ENCODE measurements around the gene GPR26.
A peak's percentile ranks its signal among the peaks of the same experiment; 100 is the strongest.

Gene GPR26, protein sequence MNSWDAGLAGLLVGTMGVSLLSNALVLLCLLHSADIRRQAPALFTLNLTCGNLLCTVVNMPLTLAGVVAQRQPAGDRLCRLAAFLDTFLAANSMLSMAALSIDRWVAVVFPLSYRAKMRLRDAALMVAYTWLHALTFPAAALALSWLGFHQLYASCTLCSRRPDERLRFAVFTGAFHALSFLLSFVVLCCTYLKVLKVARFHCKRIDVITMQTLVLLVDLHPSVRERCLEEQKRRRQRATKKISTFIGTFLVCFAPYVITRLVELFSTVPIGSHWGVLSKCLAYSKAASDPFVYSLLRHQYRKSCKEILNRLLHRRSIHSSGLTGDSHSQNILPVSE

DNA sequence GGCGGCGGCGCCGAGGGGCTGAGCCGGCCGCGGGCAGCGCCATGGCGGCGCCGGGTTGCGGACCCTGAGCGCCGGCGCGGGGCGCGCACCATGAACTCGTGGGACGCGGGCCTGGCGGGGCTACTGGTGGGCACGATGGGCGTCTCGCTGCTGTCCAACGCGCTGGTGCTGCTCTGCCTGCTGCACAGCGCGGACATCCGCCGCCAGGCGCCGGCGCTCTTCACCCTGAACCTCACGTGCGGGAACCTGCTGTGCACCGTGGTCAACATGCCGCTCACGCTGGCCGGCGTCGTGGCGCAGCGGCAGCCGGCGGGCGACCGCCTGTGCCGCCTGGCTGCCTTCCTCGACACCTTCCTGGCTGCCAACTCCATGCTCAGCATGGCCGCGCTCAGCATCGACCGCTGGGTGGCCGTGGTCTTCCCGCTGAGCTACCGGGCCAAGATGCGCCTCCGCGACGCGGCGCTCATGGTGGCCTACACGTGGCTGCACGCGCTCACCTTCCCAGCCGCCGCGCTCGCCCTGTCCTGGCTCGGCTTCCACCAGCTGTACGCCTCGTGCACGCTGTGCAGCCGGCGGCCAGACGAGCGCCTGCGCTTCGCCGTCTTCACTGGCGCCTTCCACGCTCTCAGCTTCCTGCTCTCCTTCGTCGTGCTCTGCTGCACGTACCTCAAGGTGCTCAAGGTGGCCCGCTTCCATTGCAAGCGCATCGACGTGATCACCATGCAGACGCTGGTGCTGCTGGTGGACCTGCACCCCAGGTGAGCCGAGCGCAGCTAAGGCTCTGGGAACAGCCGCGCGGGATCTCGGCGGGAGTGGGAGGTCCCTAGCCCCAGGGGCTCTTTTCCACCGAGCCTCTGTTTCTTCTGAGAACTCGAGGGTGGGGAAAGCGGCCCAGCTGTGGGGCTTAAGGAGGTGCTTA lies at the start of gene GPR26:
TSS of gene GPR26 (plus strand) at position 38 of the 919 bp plus-strand sequence. CDS start at position 91, 53 bp downstream.
- DNase-seq (ENCODE audit: low spot score) = no peak

DNA sequence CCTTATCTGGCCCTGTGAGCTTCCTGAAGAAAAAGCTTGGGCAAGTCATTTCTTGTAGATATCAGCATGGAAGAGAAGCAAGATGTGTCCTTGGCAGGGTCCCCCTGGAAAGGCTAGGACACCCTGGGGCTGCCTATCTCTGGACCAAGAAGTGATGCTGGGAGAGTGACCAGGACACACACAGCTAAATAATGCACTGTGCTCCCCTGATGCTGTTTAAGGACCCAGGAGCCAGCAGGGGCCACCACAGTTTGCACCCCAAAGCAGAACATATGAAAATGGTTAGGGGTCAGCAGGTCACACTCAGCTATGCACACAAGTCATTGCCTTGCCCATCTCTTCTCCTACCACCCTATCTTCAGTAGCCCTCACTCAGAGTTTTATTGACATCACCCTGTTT lies 47.9 kb upstream of the GPR26 start:
- no peak for DNase-seq (ENCODE audit: low spot score)

DNA sequence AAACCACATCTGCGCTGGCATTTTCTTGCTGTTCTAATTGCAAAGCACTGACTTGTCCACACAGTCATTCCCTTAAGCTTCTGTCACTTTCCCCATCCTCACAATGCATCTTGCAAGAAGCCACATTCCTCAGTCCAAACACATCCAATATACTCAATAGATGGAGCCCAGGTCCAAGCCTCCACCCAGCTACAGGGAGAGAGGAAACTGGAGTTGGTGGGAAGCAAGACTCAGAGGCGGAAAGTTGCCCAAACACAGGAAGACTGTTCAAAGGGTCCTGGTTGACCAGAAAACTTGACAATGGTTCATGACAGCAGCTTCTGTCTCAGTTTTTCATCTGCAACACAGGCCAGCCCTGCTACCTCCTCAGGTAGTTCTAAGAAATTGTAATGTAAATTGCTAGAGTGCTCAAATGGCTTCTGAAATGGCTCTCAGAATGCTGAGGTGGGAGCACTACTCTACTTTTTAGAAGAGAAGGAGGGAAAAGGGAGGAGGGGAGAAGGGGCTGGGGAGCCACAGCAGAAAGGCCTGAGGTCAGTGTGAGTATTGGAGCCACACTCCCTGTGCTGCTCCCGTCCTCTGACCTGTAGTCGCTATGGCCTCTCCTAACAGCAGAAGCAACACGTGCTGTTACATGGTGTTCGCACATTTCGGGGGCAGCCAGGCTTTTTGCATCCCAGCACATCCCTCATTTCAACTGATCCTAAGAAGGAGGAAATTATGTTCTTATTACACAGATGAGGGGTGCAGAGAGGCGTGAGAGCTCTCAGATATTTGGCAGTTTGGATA lies 46.9 kb upstream of the GPR26 start:
- DNase-seq (ENCODE audit: low spot score) = no peak

DNA sequence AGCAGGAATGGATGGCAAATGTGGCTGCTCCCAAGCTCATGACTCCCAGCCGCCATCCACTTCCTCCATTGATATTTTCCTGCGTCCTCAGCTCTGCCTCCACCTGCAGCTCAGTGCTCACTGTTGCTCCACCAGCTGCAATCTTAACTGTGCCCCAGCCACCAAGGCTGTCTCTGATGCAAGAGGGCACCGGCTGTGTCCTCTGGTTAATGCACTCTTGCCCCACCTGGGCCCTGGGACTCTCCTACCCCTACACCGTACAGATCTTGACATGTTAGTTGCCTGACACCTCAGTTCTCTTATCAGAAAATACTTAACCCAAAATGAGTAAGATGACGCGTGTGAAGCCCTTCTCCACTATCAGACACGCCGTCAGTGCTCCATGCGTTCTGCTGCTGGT lies 45.5 kb upstream of the GPR26 start:
- DNase-seq (ENCODE audit: low spot score) = no peak

DNA sequence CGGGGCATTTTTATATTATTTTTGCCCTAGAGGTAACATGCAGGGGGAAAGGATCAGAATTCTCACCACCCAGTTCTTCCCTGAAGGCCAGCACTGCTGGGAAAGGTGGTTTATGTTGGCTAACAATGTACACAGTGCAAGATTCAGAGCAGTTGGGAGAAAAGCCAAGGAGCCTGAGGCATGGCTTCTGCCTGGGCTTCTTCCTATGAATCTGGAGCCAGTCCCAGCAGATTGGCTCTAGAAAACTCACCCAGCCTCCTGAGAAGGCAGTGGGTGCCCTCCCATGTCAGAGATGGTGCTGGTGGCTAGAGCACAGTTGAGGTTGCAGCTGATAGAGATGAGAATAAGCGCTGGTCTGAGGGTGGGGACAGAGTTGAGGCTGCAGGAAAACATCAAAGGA lies 44.7 kb upstream of the GPR26 start:
- DNase-seq (ENCODE audit: low spot score) = no peak

DNA sequence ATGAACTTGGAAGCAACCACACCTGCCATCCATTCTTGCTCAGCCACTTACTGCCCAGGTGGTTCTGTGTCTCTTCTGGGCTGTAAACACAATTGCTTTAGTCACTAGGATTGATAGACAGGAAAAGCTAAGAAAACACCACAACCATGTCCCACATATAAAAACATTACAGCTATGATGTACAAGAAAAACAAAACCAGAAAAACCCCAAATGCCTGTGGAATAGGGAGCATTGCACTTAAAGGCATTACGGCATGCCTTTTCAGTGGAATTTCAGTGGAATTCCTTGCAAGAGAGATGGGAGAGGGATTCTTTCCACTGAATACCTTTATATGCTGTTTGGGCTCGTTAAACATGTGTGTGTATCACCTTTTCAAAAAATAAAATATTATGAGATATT lies 44.2 kb upstream of the GPR26 start:
- DNase-seq (ENCODE audit: low spot score) = no peak

DNA sequence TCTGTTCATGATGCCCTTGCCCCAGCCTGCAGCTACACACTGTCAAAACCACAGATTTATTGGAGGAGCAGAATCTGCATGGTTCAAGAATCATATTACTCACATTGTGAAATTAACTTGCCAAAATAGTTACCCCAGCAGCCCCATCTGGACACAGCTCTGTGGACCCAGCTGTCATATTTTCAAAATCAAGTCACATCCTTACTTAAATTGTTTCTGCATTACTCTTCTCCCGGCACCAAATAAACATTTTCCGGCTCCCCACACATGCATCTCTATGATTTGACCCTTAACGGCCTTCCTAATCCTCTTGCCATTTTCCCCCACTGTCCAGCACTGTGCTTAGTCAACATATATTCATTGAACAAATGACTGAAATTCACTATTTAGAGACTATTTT lies 43.8 kb upstream of the GPR26 start:
- no peak for DNase-seq (ENCODE audit: low spot score)

DNA sequence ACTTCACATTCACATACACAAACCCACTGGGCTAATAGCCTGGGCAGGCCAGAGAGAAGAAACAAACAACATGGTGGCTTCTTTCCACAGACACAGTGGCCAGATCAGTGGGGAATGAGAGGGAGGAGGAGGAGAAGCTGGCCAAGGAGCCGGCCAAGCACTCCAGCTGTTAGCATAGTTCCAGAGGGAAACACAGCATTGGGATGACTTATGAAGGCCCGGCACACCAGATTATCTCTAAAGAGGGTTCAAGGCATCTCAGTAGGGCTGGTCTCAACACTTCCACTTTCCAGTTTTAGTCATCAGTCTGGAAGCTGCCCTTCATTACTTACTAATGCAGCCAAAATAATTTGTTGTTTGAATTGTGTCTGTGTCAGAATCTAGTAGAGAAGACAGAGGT lies 42.1 kb upstream of the GPR26 start:
- no peak for DNase-seq (ENCODE audit: low spot score)

DNA sequence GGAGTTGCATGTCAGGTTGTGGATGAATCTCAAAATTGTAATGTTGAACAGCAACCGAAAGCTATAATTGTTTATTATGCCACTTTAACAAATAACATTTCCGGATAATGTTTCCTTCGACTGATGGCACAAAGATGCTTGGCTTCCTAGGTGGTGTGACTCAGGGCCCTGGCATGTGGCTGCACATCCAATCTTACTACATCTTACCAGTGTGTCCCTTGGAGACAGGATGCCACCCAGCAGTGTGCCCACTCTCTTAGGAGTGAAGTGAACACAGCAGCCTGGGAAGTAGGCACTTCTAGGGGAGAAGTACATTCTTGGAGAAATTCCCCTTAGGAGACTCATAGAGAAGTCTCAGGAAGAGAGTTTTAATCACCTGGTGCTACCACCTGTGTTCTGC lies 33.0 kb upstream of the GPR26 start:
- DNase-seq (ENCODE audit: low spot score) = no peak

DNA sequence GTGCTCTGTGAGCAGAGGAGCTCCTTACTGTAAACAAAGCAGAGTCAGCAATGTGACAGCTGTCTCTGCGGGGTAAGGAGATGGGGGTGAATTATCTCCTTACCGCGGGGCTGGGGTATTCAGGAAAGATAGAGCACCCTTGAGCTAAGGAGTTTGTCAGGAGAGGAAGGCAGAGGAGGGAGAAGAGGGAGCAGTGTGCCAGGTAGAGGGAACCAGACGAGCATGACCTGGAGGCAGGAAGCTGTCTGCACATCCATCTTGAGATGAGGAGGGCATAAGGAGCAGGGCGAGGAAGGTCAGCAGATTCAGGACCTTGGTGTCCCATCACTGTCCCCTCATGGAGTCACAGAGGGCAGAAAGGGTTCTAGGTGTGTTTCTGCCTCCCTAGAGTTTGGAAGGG lies 32.5 kb upstream of the GPR26 start:
- no peak for DNase-seq (ENCODE audit: low spot score)

DNA sequence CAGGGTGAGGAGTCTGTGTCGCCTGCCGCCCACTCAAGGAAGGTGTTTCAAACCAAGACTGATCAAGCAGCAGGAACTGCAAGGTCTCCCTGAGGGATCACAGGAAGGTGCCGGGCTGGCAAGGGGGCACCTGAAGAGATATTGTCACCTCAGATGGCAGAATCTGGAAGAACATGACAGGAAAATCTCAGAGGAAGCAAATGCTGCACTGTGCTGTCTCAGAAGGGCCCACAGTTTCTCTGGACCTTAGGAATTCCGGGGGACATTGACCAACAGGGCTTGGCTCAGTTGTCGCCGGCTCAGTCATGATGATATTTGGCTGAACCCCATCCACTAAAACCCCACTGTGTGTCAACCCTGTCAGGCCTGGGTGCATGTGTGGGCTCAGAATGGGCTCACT lies 31.9 kb upstream of the GPR26 start:
- DNase-seq (ENCODE audit: low spot score) = no peak

DNA sequence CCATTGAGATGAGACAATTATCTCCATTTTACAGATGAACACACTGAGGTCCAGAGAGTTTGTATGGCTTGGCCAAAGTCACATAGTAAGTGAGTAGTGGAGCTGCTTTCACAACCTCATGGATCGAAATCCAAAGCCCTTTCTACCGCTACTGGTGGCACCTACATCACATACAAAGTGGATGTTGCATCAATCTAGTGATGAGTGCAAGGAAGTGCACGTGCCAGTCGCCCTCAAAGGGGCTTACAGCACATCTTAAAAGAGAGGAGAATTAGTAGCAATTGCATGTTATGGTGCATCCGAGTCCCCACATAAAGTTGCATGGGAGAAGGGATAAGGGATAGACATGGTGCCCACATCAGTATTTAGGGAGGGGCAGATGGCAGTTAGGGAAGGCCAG lies 31.0 kb upstream of the GPR26 start:
- no peak for DNase-seq (ENCODE audit: low spot score)

DNA sequence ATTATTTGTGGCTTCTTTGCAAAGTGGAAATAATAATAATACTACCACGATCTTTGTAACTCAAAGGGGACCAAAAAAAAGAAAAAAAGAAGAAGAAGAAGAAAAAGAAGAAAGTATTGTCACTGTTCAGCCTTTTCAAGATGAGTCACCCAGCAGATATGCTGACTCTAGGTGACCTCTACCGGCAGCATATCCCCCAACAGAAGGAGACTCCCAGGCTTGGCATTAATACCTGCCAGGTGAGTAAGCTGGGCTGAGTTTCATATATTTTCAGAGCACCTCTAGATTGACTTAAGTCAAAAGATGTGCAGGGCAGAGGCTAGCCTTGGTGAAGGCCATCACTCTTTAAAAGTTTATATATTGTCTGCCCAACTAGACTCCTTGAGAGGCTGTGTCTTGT lies 30.4 kb upstream of the GPR26 start:
- DNase-seq (ENCODE audit: low spot score) = no peak

DNA sequence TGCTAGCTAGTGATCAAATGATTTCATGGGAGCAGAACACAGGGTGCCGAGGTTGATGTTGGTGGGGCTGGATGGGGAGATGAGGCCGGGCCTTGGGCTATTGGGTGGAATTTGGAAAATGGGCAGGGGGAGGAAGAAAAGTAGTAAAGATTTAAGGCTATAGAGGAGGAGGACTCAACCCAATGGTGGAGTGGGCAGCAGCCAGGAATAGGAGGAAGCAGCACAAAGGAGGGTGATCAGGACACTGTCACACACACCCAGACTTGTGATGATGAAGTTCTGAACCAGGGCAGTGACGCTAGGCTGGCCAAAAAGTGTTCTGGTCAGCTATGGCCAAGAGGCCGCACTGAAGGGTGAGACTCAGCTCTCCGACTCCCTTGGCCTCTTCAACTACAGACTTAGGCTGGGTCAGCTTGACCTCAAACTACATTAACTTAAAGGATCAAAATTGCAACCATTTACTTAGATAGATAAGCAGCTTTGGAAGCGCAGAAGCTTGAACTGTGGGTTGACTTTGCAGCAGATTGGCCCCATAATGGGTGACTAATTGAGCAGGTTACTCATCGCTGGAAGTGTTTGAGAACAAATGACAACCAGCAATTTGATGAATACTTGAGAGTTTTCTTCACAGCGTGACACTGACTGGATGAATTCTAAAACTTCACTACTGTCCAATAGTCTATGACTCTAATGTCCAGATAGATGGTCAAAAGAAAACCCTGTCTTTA lies 29.4 kb upstream of the GPR26 start:
- peak; percentile 25 for DNase-seq (ENCODE audit: low spot score)

DNA sequence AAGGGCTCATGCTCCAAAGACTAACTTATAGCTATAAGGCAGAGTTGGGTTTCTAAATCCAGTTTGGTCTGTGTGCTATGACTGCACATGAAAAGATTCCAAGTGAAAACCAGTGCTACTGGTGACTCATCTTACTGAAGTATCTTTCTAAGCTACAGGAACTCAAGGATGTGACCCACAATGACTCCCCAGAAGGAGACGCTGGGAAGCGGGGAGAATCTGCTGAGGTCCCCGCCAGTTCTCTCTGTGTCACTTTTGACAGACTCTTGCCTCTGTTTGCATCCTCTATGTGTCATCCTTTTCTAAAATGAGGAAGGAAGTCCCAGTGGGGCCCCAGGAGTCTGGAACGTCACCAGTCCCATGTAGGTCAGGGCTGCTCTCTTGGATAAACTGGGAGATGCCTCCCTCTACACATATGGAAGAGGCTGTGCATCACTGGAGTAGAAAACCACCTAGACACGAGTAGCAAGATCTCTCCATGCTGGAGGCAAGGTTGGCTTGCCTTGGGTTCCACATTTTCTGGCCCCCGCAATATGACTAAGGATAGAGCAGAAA lies 28.8 kb upstream of the GPR26 start:
- DNase-seq (ENCODE audit: low spot score) = peak; percentile 70

DNA sequence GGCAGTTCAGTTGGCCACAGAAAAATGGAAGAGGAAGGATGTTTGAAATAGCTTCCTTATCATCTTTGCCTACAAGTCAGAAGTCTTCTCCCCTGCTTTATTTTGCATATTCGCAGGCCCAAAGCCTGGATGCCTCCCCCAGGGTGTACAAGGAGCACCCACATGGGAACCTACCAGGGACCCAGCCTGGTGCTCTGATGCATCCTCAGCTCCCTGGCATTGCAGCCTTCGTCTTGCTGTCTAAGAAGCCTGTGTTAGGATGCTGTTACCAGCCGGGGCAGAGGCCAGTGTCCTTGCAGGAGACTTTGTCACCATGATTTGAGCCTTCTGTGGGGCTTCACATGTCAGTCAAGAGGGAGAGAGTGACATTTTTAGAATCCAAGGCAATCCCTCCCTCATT lies 27.0 kb upstream of the GPR26 start:
- no peak for DNase-seq (ENCODE audit: low spot score)

DNA sequence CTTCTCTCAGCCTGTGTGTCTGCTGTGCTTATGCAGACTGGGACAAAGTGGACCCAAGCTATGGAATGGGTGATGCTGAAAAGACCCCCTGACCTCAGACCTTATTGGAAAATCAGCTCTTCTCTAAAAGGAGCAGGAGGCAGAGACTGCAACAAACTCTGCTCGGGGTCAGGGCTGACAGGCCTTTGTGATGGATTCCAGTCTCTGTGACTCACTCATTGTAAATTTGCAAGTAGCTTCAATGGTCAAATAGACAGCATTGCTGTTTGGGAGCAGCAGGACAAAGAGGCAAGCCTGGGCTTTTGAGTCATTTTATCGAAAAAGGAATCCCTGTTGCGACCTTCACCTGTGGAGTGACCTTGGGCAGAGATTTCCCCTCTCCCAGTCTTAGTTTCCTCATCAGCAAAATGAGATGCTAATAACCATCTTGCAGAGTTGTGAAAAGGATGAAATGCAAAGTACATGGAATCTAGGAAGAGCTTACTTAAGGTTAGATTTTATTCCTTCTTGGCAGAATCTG lies 26.1 kb upstream of the GPR26 start:
- DNase-seq (ENCODE audit: low spot score) = no peak

DNA sequence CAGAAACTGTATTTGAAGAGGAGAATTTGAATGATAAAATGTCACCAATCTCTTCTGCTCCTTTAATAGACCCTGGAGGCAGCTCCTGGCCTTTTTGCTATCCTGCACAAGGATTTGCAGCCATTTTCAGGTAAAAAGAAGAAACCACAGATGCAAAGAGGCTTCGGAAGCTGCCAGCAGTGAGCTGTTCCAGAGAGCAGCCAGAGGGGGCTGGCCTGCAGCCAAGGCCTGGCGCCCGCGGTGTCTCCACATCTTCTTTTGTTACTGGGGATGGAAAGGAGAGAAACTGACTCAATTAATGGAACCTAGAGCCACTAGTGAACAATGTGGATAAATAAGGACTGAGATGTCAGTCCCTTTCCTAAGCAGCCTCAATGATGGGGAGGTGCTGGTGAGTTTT lies 23.9 kb upstream of the GPR26 start:
- no peak for DNase-seq (ENCODE audit: low spot score)

DNA sequence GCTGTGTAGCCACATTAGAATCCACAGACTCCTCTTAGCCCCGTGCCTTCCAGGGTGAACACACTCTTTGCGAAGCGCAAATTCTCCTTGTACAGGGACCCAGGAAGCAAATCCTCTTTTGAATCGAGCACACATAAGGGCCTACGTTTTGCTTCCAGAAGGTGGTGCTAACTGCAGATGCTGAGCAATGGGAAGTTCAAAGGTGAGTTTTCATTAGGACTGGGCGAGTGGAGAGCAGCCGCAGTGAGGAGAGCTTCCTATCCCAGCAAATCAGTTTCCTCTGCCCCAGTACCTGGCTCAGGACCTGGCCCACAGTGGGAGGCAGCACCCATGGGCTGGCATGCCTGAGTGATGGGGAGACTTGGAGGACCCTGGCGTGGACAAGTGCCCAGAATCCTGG lies 23.5 kb upstream of the GPR26 start:
- DNase-seq (ENCODE audit: low spot score) = peak; percentile 15

DNA sequence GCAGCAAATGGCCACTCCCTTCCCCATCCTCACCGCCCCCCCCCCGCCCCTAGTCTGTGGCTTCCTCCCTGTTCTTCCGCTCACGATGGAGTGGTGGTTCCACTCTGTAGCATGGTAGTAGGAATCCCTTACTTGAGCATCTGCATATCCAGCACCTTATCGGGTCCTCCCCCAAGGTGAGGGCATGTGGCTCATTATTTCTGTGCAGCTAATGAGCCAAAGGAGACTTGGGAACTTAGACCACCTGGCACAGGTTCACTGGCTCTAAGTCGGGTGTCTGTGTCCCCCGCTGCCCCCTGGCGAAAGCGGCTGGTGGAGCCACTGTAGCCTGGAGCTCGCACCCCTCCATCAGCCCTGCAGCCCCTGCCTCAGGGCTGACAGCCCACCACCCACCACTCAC lies 22.8 kb upstream of the GPR26 start:
- no peak for DNase-seq (ENCODE audit: low spot score)

DNA sequence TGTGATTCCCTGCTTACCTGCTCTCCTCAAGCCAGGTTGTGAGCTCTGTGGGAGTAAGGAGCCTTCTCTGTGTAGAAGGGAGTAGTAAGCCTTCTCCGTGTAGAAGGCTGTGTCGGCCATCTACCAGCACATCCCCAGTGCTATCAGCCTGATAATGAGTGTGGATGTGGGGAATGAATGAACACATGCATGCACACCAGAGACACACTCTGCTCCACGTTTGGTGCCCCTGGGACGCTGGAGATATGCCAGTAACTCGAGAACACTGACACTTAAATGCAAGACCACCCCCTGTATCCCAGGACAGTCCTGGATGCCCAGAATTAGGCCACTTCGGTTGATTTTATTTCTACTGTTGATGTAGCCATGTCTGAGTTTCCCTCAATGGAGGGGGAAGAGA lies 21.1 kb upstream of the GPR26 start:
- no peak for DNase-seq (ENCODE audit: low spot score)

Measured in RKO (cell line).